GF-D8 (cell line): ENCODE measurements around the gene TMEM178B.
A peak's percentile ranks its signal among the peaks of the same experiment; 100 is the strongest.
"Not testable (repeated sequence)": the region's sequence is repeated elsewhere in the genome, so short reads cannot be mapped to it uniquely, and the experiment has no call there.

ENCODE experiments used
- DNase-seq: peaks from one replicate; lab custom pipeline; 2025; lab: John Stamatoyannopoulos, UW

The TMEM178B gene

DNA sequence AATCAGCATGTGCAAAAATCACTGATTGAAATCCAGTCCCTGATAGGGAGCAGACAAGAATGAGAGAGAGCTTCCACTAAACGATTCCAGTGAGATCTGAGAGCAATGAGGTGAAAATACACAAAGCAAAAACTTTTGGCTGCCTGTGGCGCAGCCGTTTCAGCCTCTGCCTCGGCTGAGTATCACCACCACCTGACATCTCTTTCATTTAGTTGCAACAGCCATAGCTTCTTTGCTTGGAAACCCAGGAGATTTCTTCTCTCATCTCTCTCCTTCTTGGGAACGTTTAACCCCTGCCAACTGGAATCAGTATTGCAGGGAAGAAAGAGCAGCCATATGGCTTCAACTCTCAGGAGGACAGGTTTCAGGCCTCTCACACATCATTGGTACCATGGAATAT lies 240.0 kb downstream of the TMEM178B start:
- DNase-seq, result no peak

DNA sequence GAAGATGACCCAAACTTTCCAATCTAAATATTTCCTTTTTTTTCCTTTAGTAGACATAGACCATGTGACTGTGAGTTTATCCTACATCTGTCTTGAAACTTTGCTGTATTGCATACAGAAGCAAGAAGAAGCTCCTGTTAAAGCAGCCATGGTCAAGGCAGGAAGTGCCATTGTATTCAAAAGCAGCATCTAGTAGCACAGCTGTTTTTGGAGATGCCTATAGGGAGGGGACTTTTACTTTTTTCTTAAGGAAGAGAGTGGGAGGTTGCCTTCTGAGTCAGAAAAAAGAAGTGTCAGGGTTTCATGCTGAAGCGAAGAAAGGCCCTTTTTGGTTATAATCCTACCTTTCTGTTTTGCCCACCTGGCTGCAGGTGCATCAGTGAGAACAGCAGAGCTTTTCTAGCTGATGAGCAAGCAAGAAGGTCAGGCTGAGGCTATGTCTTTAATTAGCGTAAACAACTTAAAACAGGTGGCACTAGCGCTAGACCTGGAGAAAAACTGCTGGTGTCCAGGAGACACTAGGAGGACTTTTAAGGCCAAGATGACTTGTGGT lies 243.2 kb downstream of the TMEM178B start:
- DNase-seq, result no peak

DNA sequence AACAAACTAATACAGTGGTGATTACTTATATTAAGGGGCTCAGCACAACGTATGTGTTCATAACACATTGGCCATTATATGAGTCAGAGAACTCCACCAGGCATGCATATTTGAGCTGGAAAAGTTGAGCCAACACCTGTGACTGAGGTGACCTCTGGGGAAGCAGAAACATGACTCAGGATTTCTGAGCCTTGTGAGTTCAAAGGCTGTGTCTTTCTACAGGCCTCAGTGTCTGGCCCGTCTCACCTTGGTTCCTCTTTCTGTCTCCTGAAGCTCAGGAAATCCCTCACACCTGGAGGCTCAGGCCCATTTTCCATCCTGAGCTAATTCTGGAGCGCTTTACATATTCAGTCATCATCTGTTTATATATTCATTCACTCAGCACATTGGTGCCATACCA lies 246.4 kb downstream of the TMEM178B start:
- no peak for DNase-seq

DNA sequence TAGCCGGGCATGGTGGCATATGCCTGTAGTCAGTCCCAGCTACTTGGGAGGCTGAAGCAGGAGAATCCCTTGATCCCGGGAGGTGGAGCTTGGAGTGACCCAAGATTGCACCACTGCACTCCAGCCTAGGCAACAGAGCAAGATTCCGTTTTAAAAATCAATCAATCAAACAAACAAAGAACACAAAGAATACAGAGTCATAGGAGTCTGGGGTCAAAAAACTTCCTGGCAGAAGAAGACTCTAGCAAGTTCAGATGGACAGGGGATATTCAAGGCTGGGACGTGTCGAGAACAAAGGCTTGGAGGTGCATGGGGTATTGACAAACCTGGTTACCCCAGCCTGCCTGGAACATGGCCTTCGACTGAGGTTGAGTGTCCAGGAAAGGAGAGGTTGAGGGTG lies 248.5 kb downstream of the TMEM178B start:
- no peak for DNase-seq

DNA sequence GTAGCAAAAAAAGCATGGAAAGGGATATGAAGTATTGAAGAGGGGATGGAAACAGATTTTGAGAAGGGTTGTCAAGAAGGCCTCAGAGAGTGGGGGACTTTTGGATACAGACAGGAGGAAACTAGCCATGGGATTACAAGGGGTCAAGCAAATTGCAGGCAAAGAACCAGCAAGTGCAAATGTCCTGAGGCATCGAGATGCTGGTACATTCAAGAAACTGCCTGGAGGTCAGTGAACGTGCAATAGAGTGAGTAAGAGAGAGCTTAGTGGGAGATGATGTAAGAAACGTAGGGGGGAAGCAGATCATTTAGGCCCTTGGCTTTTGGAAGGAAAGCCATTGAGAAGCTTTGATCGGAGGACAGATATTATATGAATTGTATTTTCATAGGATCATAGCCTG lies 250.0 kb downstream of the TMEM178B start:
- no peak for DNase-seq

DNA sequence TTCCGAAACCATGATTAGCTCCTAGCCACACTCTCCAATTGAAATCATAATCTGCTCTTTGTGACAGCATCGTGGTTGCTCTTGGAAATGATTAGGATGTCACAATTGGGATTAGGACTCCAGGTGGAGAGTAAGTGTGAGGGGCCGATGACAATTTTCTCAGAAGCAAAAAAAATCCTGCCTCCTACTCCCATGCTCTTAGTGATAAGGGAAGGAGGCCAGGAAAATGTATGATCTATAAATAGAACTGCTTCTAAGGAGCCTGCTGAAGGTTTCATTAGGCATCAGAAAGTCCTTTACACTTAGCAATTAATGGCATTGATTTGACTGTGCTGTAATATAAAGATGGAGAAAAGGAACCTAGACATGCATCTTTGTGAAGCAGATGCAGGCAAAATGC lies 251.0 kb downstream of the TMEM178B start:
- DNase-seq, result no peak

DNA sequence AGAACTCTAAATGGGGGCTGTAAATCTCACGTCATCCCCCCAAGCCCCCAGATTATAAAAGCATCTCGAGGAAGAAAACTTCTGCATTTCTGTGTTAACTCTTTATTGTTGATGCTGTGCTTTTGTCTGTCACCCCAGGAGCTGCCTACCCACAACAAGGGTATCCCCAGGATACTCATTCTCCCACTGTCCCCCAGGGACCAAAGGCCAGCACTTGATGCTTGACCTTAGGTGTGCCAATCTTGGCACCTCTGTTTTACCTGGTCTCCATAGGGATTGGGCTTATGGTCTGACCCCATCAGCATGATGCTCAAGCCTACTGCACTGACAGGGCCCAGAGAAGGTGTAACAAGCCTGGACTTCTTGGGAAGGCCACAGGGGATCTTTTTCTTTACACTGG lies 251.4 kb downstream of the TMEM178B start:
- no peak for DNase-seq

DNA sequence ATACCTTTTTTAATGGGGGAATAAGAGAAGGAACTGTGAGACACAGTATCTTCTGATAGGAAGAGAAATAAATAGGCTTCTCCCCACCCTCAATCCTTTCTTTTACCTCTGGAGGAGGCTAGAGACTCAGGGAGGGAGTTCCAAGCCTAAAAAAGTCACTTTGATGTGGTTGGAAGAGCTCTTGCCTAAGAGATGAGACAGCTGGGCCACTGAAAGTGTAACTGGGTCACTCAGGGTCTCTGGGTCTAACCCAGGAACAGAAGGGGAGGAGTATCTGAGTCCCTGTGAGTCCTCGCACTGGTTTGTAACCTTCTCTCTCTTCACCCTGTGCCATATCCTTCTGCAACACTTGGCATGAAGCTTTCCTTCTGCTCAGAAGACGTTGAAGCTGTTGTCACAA lies 254.4 kb downstream of the TMEM178B start:
- no peak for DNase-seq

DNA sequence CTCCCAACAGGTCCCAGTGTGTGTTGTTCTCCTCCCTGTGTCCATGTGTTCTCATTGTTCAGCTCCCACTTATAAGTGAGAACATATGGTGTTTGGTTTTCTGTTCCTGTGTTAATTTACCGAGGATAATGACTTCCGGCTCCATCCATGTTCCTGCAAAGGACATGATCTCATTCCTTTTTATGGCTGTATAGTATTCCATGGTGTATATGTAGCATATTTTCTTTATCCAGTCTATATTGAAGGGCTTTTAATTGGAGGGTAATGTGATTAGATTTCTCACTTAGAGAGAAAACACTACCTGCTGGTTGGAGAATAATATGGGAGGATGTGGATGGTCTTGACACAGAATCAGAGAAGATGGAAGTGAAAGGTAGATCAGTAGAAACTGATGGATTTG lies 256.4 kb downstream of the TMEM178B start:
- DNase-seq, result not testable (repeated sequence)

DNA sequence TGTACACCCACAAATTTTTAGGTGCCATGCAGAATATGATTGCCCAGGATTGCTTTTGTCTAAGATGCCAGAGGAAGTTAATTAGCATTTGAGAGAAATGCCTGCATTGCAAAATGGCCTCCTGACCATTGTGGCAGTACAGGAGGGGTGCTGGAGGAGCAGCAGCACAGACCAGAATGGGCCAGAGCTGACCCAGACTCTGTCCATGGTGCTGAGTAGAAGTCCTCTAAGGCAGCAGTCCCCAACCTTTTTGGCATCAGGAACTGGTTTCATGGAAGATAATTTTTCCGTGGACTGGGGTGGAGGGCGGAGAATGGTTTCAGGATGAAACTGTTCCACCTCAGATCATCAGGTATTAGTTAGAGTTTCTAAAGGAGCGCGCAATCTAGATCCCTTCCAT lies 259.6 kb downstream of the TMEM178B start:
- no peak for DNase-seq

DNA sequence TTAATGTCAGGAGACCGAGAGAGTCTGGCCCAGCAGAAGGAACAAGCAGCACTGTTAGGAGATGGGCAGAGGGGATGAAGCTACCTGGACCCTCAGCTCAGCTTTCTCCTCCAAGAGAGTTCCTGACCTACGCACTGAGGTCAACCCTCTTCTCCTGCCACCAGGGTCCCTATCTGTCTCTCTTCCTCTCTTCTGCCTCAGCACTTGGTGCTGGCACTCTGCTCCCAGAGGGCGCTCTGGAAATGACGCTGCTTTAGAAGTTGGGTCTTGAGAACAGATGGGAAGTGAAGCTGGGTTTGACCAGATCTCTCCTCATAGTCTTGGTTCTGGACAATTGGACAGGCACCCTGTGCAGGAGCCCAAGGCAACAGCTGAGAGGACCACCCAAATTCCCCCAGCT lies 261.3 kb downstream of the TMEM178B start:
- DNase-seq, result no peak

DNA sequence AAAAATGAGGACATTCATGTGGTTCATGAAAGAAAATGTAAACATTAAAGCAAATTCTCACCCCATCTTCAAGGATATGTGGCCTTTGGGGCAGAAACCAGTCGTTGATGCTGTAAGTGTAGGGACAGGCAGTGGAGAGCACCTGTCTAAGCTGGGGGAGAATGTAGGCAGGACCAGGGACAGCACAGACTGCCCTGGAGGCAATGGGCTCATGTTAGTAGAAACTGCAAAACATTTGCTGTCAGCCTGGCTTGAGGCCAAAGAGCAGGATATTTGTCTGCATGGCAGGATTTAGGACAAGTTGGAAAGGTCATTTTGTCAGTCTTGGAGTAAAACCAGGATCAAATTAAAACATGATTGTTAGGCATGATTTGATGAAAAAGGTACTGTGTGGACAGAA lies 265.7 kb downstream of the TMEM178B start:
- DNase-seq, result no peak

DNA sequence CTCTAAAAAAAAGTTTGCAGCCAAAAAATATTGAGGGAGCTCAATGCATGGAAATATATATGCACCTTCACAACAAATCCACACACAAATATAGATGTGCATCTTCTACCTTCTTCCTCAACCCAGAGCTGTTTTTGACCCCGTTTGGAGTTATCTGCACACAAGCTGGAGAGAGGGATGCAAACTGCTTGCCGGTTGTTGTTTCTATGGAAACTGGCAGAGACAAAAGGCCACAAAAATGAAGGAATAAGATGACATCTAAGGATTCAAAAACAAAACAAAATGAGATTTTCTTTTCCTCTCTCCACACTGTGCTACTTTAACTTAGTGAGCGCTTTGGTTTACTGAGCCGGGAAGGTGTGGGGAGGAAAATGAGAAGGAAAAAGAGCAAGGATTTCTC lies 267.1 kb downstream of the TMEM178B start:
- no peak for DNase-seq

DNA sequence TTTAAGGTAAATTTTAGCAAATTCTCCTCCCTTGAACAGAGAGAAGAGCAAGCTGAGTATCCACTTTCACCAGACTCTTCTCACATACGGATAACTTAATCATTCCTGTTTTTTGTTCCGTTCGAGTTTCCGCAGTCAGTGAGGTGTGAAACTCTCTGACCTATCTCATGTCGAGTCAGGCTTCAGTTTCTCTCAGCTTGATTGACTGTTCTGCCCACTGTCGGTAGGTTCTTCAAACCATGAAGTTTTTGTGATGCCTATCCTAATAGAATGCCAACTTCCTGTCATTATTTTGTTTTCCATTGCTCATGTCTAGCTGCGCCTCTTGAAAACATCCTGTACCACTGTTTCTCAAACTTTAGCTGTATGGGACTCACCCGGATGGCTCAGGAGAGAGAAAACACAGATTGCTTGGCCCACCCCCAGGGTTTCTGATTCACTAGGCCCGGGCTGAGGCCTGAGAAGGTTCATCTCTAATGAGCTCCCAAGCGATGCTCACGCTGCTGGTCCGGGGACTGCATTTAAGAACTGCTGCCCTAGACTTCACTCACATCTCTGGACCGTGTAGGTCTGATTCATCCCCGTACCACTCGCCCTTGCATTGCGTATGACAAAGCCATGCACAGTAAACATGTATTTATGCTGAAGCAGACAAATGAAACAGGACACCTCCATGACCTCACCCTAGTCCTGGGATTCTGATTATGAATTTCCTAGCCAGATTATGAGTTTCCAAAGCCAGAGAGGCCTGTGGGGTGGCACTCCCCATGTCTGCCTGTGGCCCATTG lies 269.0 kb downstream of the TMEM178B start:
- DNase-seq, result no peak

DNA sequence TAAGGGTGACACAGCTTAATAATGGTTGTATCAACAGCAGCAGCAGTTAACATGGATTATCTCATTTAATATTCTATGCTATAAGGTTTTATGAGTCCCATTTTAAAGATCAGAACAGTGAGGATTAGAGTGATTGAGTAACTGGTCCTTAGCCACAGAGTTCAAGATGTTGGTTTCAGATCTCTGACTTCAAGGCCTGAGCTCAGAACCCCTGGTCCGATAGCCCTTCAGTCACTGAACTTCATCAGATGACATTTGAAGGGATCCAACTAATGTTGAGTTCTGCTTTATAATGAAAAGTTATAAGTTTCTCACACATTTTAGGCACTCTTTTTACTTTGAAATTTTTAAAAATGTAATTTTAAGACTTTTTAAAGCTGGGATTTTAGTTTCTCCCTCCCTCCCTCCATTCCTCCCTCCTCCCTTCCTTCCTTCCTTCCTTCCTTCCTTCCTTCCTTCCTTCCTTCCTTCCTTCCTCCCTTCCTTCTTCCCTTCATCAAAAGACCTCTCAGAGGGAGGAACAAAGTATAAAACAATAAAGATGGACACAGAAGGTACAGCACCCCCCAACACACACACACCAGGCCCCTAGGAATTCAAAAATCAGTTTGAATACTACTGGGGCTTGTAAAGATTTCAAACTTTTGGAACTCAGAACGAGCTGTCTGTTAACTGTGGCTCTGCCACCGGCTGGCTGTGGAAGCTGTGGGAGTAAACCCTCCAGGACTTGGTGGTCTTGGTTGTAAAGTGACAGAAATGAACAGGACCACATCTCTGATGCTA lies 270.5 kb downstream of the TMEM178B start:
- no peak for DNase-seq

DNA sequence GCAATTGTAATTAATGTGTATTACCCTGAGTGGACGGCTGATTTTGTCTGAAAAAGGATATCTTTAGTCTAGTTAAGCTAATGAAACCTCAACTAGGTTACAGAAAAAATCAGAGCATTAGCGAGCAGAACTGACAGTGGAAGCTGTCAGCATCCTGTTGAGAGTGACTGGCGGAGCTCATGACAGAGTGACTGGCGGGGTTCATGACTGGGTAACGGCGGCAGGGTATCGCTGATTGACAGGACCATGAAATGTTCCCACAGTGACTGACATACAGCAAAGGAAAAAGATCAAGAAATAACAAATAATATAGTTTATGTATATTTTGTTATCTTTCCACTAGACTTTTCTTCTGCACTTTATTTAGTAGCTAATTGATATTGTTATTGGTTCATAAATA lies 274.9 kb downstream of the TMEM178B start:
- DNase-seq, result no peak

DNA sequence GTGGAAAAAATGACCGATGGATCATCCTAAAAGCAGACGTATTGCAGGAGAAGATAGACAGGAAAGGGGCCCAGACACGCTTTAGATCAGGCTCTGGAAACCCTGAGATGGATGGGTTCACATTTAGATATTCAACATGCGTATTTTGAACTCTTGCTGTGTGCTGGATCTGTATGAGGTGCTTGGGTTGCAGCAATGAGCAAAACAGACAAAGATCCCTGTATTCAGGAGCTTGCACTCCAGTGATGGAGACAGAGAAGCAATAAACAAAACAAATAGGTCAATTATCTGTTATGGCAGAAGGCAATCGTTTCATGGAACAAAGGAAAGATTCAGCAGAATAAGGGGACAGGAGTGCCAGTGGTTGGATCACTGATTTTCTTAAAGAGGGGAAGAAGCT lies 275.5 kb downstream of the TMEM178B start:
- no peak for DNase-seq

DNA sequence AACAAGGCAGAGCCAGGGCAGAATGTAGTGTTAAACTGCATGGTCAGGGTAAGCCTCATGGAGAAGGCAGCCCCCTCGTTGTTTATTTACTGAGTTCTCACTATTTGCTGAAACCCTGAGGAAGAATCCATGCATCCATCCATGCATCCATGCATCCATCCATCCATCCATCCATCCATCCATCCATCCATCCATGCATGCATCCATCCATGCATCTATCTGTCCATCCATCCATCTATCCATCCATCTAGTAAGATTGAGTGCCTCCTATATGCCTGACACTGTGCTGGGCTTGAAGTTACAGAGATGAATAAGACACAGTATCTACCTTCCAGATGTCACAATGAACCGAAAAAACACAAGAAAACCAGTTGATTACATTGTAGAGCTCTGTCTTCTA lies 275.9 kb downstream of the TMEM178B start:
- DNase-seq, result no peak

DNA sequence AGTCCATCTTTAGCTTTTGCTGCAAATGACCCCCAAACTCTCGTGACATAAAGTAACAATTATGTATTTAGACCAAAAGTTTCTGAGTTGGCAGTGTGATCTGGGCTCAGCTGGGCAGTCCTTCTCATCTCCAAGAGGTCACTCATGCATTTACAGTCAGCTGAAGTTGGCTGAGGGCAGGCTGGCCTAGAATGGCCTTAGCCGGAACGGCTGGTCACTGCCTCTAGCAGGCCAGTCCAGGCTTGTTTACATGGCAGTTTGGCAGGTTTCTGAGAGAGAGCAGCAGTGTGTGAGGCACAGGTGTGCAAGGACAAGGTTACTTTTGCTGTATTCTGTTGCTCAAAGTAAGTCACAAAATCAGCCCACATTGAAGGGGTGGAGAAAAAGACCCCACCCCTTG lies 277.3 kb downstream of the TMEM178B start:
- no peak for DNase-seq

DNA sequence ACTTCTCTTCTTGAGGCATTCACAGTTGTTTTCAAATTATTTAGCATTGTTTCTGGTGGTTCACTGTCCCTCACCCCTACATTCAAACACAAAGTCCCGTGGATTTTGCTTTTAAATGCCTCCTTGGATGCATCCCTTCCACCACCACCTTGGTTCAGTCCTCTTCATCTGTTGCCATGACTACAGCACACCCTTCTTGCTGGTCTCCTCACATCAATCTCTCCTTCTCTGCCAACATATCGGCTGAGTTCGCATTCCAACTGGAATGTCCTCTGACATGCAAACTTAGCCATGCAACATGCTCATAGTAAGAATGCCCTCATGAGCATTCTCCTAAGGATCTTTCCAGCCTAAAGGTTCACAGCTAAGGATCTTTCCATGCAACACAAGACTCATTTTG lies 279.1 kb downstream of the TMEM178B start:
- no peak for DNase-seq

DNA sequence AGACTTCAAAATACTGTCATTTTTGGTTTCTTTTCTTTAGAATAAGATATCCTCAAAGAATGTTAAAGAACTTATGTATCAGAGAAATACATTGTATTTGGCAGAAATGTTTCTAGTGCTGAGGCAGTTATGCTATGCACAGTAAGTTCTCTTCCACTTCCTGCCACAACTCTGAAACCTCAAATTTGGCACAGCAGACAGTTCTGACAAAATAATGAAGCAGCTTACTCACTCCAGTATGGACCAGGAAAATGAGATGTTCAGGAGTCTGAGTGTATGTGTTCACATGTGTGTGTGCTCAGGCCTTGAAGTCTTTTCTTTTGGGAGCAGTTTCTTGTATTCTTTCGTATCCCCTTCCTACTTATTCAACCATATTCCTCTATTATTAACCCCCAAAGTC lies 280.4 kb downstream of the TMEM178B start:
- DNase-seq, result peak; percentile 14

DNA sequence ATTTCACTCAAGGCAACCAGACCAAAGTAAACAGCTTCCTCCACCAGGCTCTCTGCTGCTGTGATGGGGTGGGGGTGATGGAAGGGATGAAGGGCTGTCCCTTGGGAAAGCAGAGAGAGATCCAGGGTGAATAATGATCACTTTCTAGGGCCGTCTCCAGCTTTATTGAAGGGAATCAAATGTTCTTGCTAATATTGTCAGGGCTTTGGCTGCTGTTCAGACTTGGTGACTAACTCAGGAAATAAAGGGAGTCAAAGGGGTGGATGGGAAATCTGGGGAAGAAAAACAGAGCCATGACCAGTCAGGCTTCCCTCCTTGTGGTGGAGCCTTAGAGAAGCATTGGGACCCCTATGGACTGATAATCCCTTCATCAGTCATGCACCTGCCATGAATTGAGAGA lies 281.2 kb downstream of the TMEM178B start:
- no peak for DNase-seq

DNA sequence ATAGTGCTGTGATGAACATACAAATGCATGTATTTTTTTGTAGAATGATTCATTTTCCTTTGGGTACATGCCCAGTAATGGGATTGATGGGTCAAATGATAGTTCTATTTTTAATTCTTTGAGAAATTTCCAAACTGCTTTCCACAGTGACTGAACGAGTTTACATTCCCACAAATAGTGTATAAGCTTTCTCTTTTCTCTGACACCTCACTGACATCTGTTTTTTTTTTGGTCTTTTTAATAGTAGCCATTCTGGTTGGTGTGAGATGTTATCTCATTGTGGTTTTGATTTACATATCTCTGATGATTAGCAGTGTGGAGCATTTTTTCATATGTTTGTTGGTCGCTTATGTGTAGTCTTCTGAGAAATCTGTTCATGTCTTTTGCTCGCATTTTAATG lies 282.3 kb downstream of the TMEM178B start:
- no peak for DNase-seq
